Measurements from ENCODE around the gene MBNL1.

The MBNL1 gene

GRCh38 chr3:152235709-152236298 lies 32.9 kb upstream of the MBNL1 start:
- H3K27ac ChIP-seq (ENCODE audit: low read depth, low read length) = no peak overlapping the region
- H3K36me3 ChIP-seq (ENCODE audit: control insufficient read depth, insufficient read depth, low read length) = no peaks in the 10 kb centered on the region
- no peaks in the 10 kb centered on the region for H3K27me3 ChIP-seq (ENCODE audit: control insufficient read depth, insufficient read depth, low read length)
- H3K9ac ChIP-seq (ENCODE audit: low read length) = no peak overlapping the region
- H3K4me1 ChIP-seq (ENCODE audit: control insufficient read depth, insufficient read depth, low read length) = no peaks in the 10 kb centered on the region
- no peak overlapping the region for H3K4me3 ChIP-seq (ENCODE audit: low read length)

- Histone ChIP-seq H3K27me3 (ENCODE audit: control insufficient read depth, insufficient read depth, low read length) (no peaks in the 10 kb centered on the region), H3K9ac (ENCODE audit: low read length) (no peak overlapping the region), H3K4me3 (ENCODE audit: low read length) (no peak overlapping the region), H3K4me1 (ENCODE audit: control insufficient read depth, insufficient read depth, low read length) (no peaks in the 10 kb centered on the region), H3K36me3 (ENCODE audit: control insufficient read depth, insufficient read depth, low read length) (no peaks in the 10 kb centered on the region), H3K27ac (ENCODE audit: low read depth, low read length) (no peak overlapping the region)
These were observed 32.0 kb upstream of the MBNL1 start for GRCh38 chr3:152236716-152237115.

GRCh38 chr3:152241142-152242017 lies 27.3 kb upstream of the MBNL1 start:
- H3K36me3 ChIP-seq (ENCODE audit: control insufficient read depth, insufficient read depth, low read length) = no peaks in the 10 kb centered on the region
- no peaks in the 10 kb centered on the region for H3K4me1 ChIP-seq (ENCODE audit: control insufficient read depth, insufficient read depth, low read length)
- H3K27ac ChIP-seq (ENCODE audit: low read depth, low read length) = no peak overlapping the region
- no peaks in the 10 kb centered on the region for H3K27me3 ChIP-seq (ENCODE audit: control insufficient read depth, insufficient read depth, low read length)
- no peak overlapping the region for H3K4me3 ChIP-seq (ENCODE audit: low read length)
- no peak overlapping the region for H3K9ac ChIP-seq (ENCODE audit: low read length)

GRCh38 chr3:152243301-152243711 lies 25.4 kb upstream of the MBNL1 start:
- Histone ChIP-seq H3K9ac (ENCODE audit: low read length) (no peak overlapping the region), H3K27me3 (ENCODE audit: control insufficient read depth, insufficient read depth, low read length) (no peaks in the 10 kb centered on the region), H3K4me1 (ENCODE audit: control insufficient read depth, insufficient read depth, low read length) (no peaks in the 10 kb centered on the region), H3K27ac (ENCODE audit: low read depth, low read length) (peak overlapping the region; percentile 22), H3K4me3 (ENCODE audit: low read length) (peak overlapping the region; percentile 1), H3K36me3 (ENCODE audit: control insufficient read depth, insufficient read depth, low read length) (no peaks in the 10 kb centered on the region)

- no peak overlapping the region for H3K9ac ChIP-seq (ENCODE audit: low read length)
- H3K4me1 ChIP-seq (ENCODE audit: control insufficient read depth, insufficient read depth, low read length) = no peaks in the 10 kb centered on the region
- H3K4me3 ChIP-seq (ENCODE audit: low read length) = peak overlapping the region; percentile 1
- peak overlapping the region; percentile 22 for H3K27ac ChIP-seq (ENCODE audit: low read depth, low read length)
- no peaks in the 10 kb centered on the region for H3K36me3 ChIP-seq (ENCODE audit: control insufficient read depth, insufficient read depth, low read length)
- no peaks in the 10 kb centered on the region for H3K27me3 ChIP-seq (ENCODE audit: control insufficient read depth, insufficient read depth, low read length)
These were observed 24.8 kb upstream of the MBNL1 start for GRCh38 chr3:152243721-152244516.

GRCh38 chr3:152244517-152244888 lies 24.2 kb upstream of the MBNL1 start:
- no peak overlapping the region for H3K27ac ChIP-seq (ENCODE audit: low read depth, low read length)
- H3K4me3 ChIP-seq (ENCODE audit: low read length) = no peak overlapping the region
- H3K4me1 ChIP-seq (ENCODE audit: control insufficient read depth, insufficient read depth, low read length) = no peaks in the 10 kb centered on the region

GRCh38 chr3:152245498-152246170 lies 23.1 kb upstream of the MBNL1 start:
- Histone ChIP-seq H3K27ac (ENCODE audit: low read depth, low read length) (no peak overlapping the region), H3K4me1 (ENCODE audit: control insufficient read depth, insufficient read depth, low read length) (no peaks in the 10 kb centered on the region), H3K27me3 (ENCODE audit: control insufficient read depth, insufficient read depth, low read length) (no peaks in the 10 kb centered on the region), H3K4me3 (ENCODE audit: low read length) (peak overlapping the region; percentile 6), H3K9ac (ENCODE audit: low read length) (no peak overlapping the region), H3K36me3 (ENCODE audit: control insufficient read depth, insufficient read depth, low read length) (no peaks in the 10 kb centered on the region)

More at GRCh38 chr3:152244517-152244888, 24.2 kb upstream of the MBNL1 start:
- no peaks in the 10 kb centered on the region for H3K36me3 ChIP-seq (ENCODE audit: control insufficient read depth, insufficient read depth, low read length)
- H3K27me3 ChIP-seq (ENCODE audit: control insufficient read depth, insufficient read depth, low read length) = no peaks in the 10 kb centered on the region
- H3K9ac ChIP-seq (ENCODE audit: low read length) = no peak overlapping the region

GRCh38 chr3:152251916-152252315 lies 16.8 kb upstream of the MBNL1 start:
- H3K36me3 ChIP-seq (ENCODE audit: control insufficient read depth, insufficient read depth, low read length) = no peaks in the 10 kb centered on the region
- H3K27ac ChIP-seq (ENCODE audit: low read depth, low read length) = no peak overlapping the region
- H3K27me3 ChIP-seq (ENCODE audit: control insufficient read depth, insufficient read depth, low read length) = no peaks in the 10 kb centered on the region
- H3K4me1 ChIP-seq (ENCODE audit: control insufficient read depth, insufficient read depth, low read length) = no peaks in the 10 kb centered on the region
- H3K9ac ChIP-seq (ENCODE audit: low read length) = no peak overlapping the region
- no peak overlapping the region for H3K4me3 ChIP-seq (ENCODE audit: low read length)

GRCh38 chr3:152252755-152253154 lies 16.0 kb upstream of the MBNL1 start:
- H3K36me3 ChIP-seq (ENCODE audit: control insufficient read depth, insufficient read depth, low read length) = no peaks in the 10 kb centered on the region
- H3K27me3 ChIP-seq (ENCODE audit: control insufficient read depth, insufficient read depth, low read length) = no peaks in the 10 kb centered on the region
- no peak overlapping the region for H3K4me3 ChIP-seq (ENCODE audit: low read length)
- H3K27ac ChIP-seq (ENCODE audit: low read depth, low read length) = no peak overlapping the region
- H3K4me1 ChIP-seq (ENCODE audit: control insufficient read depth, insufficient read depth, low read length) = peaks cover 3% of the 10 kb centered on the region
- H3K9ac ChIP-seq (ENCODE audit: low read length) = no peak overlapping the region

GRCh38 chr3:152253514-152253913 lies 15.2 kb upstream of the MBNL1 start:
- Histone ChIP-seq H3K27me3 (ENCODE audit: control insufficient read depth, insufficient read depth, low read length) (no peaks in the 10 kb centered on the region), H3K36me3 (ENCODE audit: control insufficient read depth, insufficient read depth, low read length) (no peaks in the 10 kb centered on the region), H3K4me1 (ENCODE audit: control insufficient read depth, insufficient read depth, low read length) (peaks cover 8% of the 10 kb centered on the region), H3K27ac (ENCODE audit: low read depth, low read length) (no peak overlapping the region), H3K4me3 (ENCODE audit: low read length) (no peak overlapping the region), H3K9ac (ENCODE audit: low read length) (no peak overlapping the region)

GRCh38 chr3:152254041-152254440 lies 14.7 kb upstream of the MBNL1 start:
- H3K4me3 ChIP-seq (ENCODE audit: low read length) = no peak overlapping the region
- H3K9ac ChIP-seq (ENCODE audit: low read length) = no peak overlapping the region
- no peaks in the 10 kb centered on the region for H3K36me3 ChIP-seq (ENCODE audit: control insufficient read depth, insufficient read depth, low read length)
- no peak overlapping the region for H3K27ac ChIP-seq (ENCODE audit: low read depth, low read length)
- no peaks in the 10 kb centered on the region for H3K27me3 ChIP-seq (ENCODE audit: control insufficient read depth, insufficient read depth, low read length)
- H3K4me1 ChIP-seq (ENCODE audit: control insufficient read depth, insufficient read depth, low read length) = peaks cover 12% of the 10 kb centered on the region

GRCh38 chr3:152255290-152255689 lies 13.4 kb upstream of the MBNL1 start:
- no peaks in the 10 kb centered on the region for H3K36me3 ChIP-seq (ENCODE audit: control insufficient read depth, insufficient read depth, low read length)
- H3K9ac ChIP-seq (ENCODE audit: low read length) = no peak overlapping the region
- no peak overlapping the region for H3K4me3 ChIP-seq (ENCODE audit: low read length)
- H3K4me1 ChIP-seq (ENCODE audit: control insufficient read depth, insufficient read depth, low read length) = peaks cover 17% of the 10 kb centered on the region
- H3K27ac ChIP-seq (ENCODE audit: low read depth, low read length) = no peak overlapping the region
- no peaks in the 10 kb centered on the region for H3K27me3 ChIP-seq (ENCODE audit: control insufficient read depth, insufficient read depth, low read length)
